Renal pelvis (tissue), 4 donors: Measurements from ENCODE around the gene ERP44. TPM values are rescaled to one million over a fixed set of nuclear protein-coding genes. Genes with fewer than 3 reads are reported as not detected.

ENCODE experiments used
- DNase-seq: peaks from one replicate; pipeline ENCODE4 v3.0.0-alpha.2; 2013
- polyA plus RNA-seq, 3 donors: library from polyadenylated mRNA; unstranded; fragments of 120-200 nt; gene quantifications; one replicate each; pipeline ENCODE4 v1.2.1, GENCODE V29; 2013; ENCODE audit not compliant: insufficient read length in 3 of 3

Gene ERP44
- polyA plus RNA-seq, 3 donors = 30.8 to 35.8 (median 34.1) TPM

GRCh38 chr9:99954819-99955218 is 144.0 kb downstream of the ERP44 start:
- DNase-seq = no peak

- no peak for DNase-seq
Observed at GRCh38 chr9:99953861-99954507, 144.8 kb downstream of the ERP44 start.

- no peak for DNase-seq
Observed at GRCh38 chr9:99948896-99949295, 149.9 kb downstream of the ERP44 start.

GRCh38 chr9:99948482-99948881 is 150.3 kb downstream of the ERP44 start:
- DNase-seq = no peak

- DNase-seq = no peak
Observed at GRCh38 chr9:99947395-99947794, 151.4 kb downstream of the ERP44 start.

GRCh38 chr9:99936947-99937587 is 161.7 kb downstream of the ERP44 start:
- no peak for DNase-seq

- DNase-seq = no peak
Observed at GRCh38 chr9:99931155-99931840, 167.5 kb downstream of the ERP44 start.

GRCh38 chr9:99929652-99930051 is 169.1 kb downstream of the ERP44 start:
- DNase-seq = no peak

Other genes starting within 250 kb of the ERP44 start
- gene STX17, start 192.3 kb downstream of the ERP44 start, polyA plus RNA-seq = 10 to 100 TPM; 22.9 to 37.3 (median 35.2) TPM
- 10 to 100 TPM; 15.5 to 21.9 (median 20.4) TPM for gene INVS, start 243 bp upstream of the ERP44 start, polyA plus RNA-seq